GM23248 (cell line): ENCODE results near the gene CTNNBIP1.

Experiments
- EZH2 ChIP-seq: fragments of 200-600 bp; sonication (generic); IDR thresholded peaks from 2 replicates; pipeline ENCODE4 v1.6.1; 2018; ENCODE audit warnings: antibody characterized with exemption, mild to moderate bottlenecking; ENCODE audit not compliant: insufficient read depth, poor library complexity, severe bottlenecking
- EZH2phosphoT487 ChIP-seq: fragments of 200-600 bp; sonication (generic); IDR thresholded peaks from 2 replicates; pipeline ENCODE4 v1.6.1; 2018; ENCODE audit warnings: antibody characterized with exemption, moderate library complexity, mild to moderate bottlenecking, low read depth; ENCODE audit not compliant: insufficient read depth

GRCh38 chr1:9874959-9875635 is 35.0 kb downstream of the CTNNBIP1 start:
- TF ChIP-seq EZH2: no peak
- no peak for TF ChIP-seq EZH2phosphoT487
